Esophagus muscularis mucosa (tissue), 4 donors: ENCODE data around the gene MKI67.

ENCODE experiments used
- EP300 ChIP-seq: sonication (generic); formaldehyde crosslinking; IDR thresholded peaks from one replicate; pipeline ENCODE4 v1.6.1; 2017; ENCODE audit warnings: antibody characterized with exemption
- POLR2A ChIP-seq: fragments of 450-650 bp; IDR thresholded peaks from one replicate; pipeline ENCODE4 v1.6.1; 2017; ENCODE audit warnings: antibody characterized with exemption, moderate library complexity, mild to moderate bottlenecking, low read depth
- POLR2AphosphoS5 ChIP-seq, 2 donors: sonication (generic); formaldehyde crosslinking; IDR thresholded peaks; one replicate each; pipeline ENCODE4 v1.6.1; 2017; ENCODE audit warnings: antibody characterized with exemption in 2 of 2
- TF ChIP-seq, protein P1 (sequence below), 3 experiments: fragments of 200-600 bp in 2 of 3; fragments of 450-650 bp in 1 of 3; sonication (generic) in 2 of 3; IDR thresholded peaks; one replicate each; pipeline ENCODE4 v1.5.1; 2017 to 2019; ENCODE audit warnings: antibody characterized with exemption in 3 of 3, mild to moderate bottlenecking in 2 of 3, moderate library complexity in 1 of 3

DNA sequence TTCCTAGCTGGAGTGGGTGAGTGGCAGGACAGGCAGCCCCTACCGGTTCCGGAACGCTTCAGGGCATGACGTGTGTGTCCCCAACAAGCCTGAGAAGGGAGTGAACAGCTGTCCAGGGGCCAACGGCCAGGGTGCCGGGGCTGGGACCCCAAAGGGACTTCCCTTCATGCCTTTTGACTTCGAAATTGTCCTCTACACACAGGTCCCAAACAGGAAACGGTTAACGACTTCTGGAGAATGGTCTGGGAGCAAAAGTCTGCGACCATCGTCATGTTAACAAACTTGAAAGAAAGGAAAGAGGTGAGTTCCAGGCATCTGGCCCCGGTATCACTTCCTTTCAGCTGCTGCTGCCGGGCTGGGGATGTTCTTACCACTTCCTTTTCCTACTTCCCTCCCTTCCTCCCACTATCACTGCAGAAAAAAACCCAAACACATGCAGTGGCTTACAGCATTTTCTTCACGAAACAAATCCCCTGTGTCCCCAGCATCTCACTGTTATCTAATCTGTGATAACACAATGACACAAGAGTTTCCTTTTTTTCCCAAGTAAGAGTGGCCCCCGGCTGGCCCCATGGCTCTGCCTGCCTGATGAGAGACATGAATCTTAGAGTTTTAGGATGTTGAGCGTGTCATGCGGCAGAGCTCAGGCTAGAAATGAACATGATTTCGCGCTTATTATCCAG, 63.2 kb downstream of the MKI67 start:
- TF ChIP-seq, protein P1, sequence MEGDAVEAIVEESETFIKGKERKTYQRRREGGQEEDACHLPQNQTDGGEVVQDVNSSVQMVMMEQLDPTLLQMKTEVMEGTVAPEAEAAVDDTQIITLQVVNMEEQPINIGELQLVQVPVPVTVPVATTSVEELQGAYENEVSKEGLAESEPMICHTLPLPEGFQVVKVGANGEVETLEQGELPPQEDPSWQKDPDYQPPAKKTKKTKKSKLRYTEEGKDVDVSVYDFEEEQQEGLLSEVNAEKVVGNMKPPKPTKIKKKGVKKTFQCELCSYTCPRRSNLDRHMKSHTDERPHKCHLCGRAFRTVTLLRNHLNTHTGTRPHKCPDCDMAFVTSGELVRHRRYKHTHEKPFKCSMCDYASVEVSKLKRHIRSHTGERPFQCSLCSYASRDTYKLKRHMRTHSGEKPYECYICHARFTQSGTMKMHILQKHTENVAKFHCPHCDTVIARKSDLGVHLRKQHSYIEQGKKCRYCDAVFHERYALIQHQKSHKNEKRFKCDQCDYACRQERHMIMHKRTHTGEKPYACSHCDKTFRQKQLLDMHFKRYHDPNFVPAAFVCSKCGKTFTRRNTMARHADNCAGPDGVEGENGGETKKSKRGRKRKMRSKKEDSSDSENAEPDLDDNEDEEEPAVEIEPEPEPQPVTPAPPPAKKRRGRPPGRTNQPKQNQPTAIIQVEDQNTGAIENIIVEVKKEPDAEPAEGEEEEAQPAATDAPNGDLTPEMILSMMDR (IDR thresholded peaks at IDR 0.05): no peak
- TF ChIP-seq POLR2AphosphoS5 (IDR thresholded peaks at IDR 0.05) (peak in 1 of 2 donors; percentile 8), POLR2A (no peak), EP300 (no peak)
